Body of pancreas (tissue), 4 donors: ENCODE measurements around the gene PCGF5.

ENCODE experiments used
- POLR2A ChIP-seq, 3 donors: fragments of 450-650 bp; IDR thresholded peaks; one replicate each; pipeline ENCODE4 v1.6.1; 2016; ENCODE audit warnings: antibody characterized with exemption in 3 of 3, mild to moderate bottlenecking in 2 of 3
- TF ChIP-seq, protein P1 (sequence below), 7 experiments: fragments of 450-650 bp in 4 of 7; fragments of 200-600 bp in 3 of 7; sonication (generic) in 3 of 7; IDR thresholded peaks; one replicate each; pipeline ENCODE4 v1.5.1; 2016 to 2019; ENCODE audit warnings: antibody characterized with exemption in 7 of 7

DNA sequence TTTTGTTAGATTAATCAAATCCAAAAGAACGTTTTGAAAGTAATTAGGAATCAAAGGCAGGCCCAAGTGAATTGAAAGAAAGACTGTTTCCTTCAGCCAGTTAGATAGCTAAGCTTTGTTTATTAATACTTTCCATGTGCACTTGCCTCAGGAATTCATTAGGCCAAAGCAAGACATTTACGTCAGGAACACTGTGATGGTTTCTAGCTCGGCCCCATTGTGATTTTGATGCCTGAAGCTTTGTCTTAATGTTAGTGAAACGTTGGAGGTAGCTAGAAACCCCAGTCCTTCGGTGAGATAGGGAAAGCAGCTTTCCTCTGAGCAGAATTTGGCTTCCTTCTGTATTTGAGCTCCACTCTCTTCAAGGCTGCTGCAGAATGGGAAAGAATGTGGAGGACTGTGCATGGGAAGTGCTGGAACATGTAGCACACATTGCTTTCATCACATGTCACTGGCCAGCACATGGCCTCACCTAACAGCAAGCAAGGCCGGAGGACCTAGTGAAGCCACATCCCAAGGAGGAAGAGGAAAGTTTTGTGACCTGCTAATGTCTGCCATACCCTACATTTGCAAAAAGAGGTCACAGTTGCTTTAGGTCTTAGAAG, 64.1 kb downstream of the PCGF5 start:
- TF ChIP-seq, protein P1, sequence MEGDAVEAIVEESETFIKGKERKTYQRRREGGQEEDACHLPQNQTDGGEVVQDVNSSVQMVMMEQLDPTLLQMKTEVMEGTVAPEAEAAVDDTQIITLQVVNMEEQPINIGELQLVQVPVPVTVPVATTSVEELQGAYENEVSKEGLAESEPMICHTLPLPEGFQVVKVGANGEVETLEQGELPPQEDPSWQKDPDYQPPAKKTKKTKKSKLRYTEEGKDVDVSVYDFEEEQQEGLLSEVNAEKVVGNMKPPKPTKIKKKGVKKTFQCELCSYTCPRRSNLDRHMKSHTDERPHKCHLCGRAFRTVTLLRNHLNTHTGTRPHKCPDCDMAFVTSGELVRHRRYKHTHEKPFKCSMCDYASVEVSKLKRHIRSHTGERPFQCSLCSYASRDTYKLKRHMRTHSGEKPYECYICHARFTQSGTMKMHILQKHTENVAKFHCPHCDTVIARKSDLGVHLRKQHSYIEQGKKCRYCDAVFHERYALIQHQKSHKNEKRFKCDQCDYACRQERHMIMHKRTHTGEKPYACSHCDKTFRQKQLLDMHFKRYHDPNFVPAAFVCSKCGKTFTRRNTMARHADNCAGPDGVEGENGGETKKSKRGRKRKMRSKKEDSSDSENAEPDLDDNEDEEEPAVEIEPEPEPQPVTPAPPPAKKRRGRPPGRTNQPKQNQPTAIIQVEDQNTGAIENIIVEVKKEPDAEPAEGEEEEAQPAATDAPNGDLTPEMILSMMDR (IDR thresholded peaks at IDR 0.05): no peak
- no peak for TF ChIP-seq POLR2A (IDR thresholded peaks at IDR 0.05)
